H1 (cell line): Measurements from ENCODE around the gene SV2B.

Experiments
- CTCF ChIP-seq, 3 experiments: IDR thresholded peaks; 1 replicate in 2 of 3; 2 replicates in 1 of 3; pipeline versions ENCODE4 v1.5.1 to v1.6.1; 2011; ENCODE audit warnings: low read length in 3 of 3, mild to moderate bottlenecking in 3 of 3, inconsistent platforms in 2 of 3, low read depth in 1 of 3, moderate library complexity in 1 of 3; ENCODE audit not compliant: insufficient read depth in 1 of 3; ENCODE audit errors: control extremely low read depth in 1 of 3
- JUND ChIP-seq: IDR thresholded peaks from 2 replicates; pipeline ENCODE4 v1.6.1; 2011; ENCODE audit warnings: mild to moderate bottlenecking, improper control_type of control experiment, low read length
- POLR2A ChIP-seq, 2 experiments: IDR thresholded peaks; 1 replicate in 1 of 2; 2 replicates in 1 of 2; pipeline ENCODE4 v1.6.1; 2011; ENCODE audit warnings: low read depth in 2 of 2, low read length in 2 of 2, mild to moderate bottlenecking in 2 of 2; ENCODE audit errors: control extremely low read depth in 1 of 2
- RAD21 ChIP-seq, 2 experiments: IDR thresholded peaks in 1 of 2; conservative IDR thresholded peaks in 1 of 2; 2 replicates each; pipeline ENCODE4 v1.6.1; 2011; ENCODE audit warnings: low read depth in 2 of 2, low read length in 2 of 2, improper control_type of control experiment in 1 of 2, inconsistent platforms in 1 of 2, mild to moderate bottlenecking in 1 of 2, moderate library complexity in 1 of 2
- SIN3A ChIP-seq, 2 experiments: IDR thresholded peaks in 1 of 2; conservative IDR thresholded peaks in 1 of 2; 2 replicates each; pipeline ENCODE4 v1.6.1; 2011 to 2012; ENCODE audit warnings: low read length in 2 of 2, improper control_type of control experiment in 1 of 2, low read depth in 1 of 2, mild to moderate bottlenecking in 1 of 2
- YY1 ChIP-seq: IDR thresholded peaks from 2 replicates; pipeline ENCODE4 v1.6.1; 2011; ENCODE audit warnings: low read depth, mild to moderate bottlenecking, low read length
- ZNF274 ChIP-seq: IDR thresholded peaks from 2 replicates; pipeline ENCODE4 v1.7.0; 2012; ENCODE audit warnings: low read length, borderline replicate concordance; ENCODE audit errors: extremely low read depth
- TF ChIP-seq, protein P1 (sequence below): IDR thresholded peaks from 2 replicates; pipeline ENCODE4 v1.6.1; 2012; ENCODE audit warnings: low read length, inconsistent platforms

DNA sequence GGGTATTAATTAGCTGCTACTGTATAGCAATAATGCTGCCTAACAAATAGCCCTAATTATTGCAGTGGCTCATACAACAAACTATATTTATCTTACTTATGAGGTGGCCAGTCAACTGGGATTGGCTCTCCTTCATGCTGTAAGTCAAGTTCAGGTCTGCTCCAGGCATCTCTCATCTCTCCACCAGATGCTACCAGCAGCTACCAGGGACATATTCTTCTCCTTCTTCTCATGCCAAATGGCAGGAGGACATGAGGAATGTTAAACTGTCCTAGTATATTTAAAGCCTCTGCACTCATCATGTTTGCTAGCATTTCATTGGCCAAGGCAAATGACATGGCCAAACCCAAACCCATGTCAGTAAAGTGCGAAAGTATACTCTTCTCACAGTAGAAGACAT is 17.3 kb downstream of the SV2B start:
- TF ChIP-seq CTCF (IDR thresholded peaks at IDR 0.05; ENCODE audit: control extremely low read depth in 1 of 3, insufficient read depth in 1 of 3, low read depth in 1 of 3, low read length in 3 of 3) (no peak), YY1 (no peak), RAD21 (IDR thresholded peaks at IDR 0.05 in 1 of 2, conservative IDR thresholded peaks at IDR 0.05 in 1 of 2; ENCODE audit: low read depth in 2 of 2, low read length in 2 of 2) (no peak), ZNF274 (no peak), SIN3A (conservative IDR thresholded peaks at IDR 0.05 in 1 of 2, IDR thresholded peaks at IDR 0.05 in 1 of 2; ENCODE audit: low read depth in 1 of 2, low read length in 2 of 2) (no peak), POLR2A (IDR thresholded peaks at IDR 0.05; ENCODE audit: control extremely low read depth in 1 of 2, low read depth in 2 of 2, low read length in 2 of 2) (no peak), JUND (no peak)
- TF ChIP-seq, protein P1, sequence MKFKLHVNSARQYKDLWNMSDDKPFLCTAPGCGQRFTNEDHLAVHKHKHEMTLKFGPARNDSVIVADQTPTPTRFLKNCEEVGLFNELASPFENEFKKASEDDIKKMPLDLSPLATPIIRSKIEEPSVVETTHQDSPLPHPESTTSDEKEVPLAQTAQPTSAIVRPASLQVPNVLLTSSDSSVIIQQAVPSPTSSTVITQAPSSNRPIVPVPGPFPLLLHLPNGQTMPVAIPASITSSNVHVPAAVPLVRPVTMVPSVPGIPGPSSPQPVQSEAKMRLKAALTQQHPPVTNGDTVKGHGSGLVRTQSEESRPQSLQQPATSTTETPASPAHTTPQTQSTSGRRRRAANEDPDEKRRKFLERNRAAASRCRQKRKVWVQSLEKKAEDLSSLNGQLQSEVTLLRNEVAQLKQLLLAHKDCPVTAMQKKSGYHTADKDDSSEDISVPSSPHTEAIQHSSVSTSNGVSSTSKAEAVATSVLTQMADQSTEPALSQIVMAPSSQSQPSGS: no peak
